ENCODE data around the gene TP53TG5.
A peak's percentile ranks its signal among the peaks of the same experiment; 100 is the strongest.

Gene TP53TG5

GRCh38 chr20:45345104-45345936 lies 32.8 kb downstream of the TP53TG5 start:
- DNase-seq (ENCODE audit: low spot score), result no peak

GRCh38 chr20:45344168-45344860 lies 33.8 kb downstream of the TP53TG5 start:
- DNase-seq (ENCODE audit: low spot score), result peak; percentile 76

GRCh38 chr20:45343532-45344167 lies 34.5 kb downstream of the TP53TG5 start:
- no peak for DNase-seq (ENCODE audit: low spot score)

- DNase-seq (ENCODE audit: low spot score), result no peak
Measured at GRCh38 chr20:45342855-45343531, 35.1 kb downstream of the TP53TG5 start.

- DNase-seq (ENCODE audit: low spot score), result no peak
Measured at GRCh38 chr20:45341939-45342854, 35.9 kb downstream of the TP53TG5 start.

- DNase-seq (ENCODE audit: low spot score), result no peak
Measured at GRCh38 chr20:45341579-45341938, 36.6 kb downstream of the TP53TG5 start.

- DNase-seq (ENCODE audit: low spot score), result no peak
Measured at GRCh38 chr20:45340951-45341350, 37.2 kb downstream of the TP53TG5 start.

- no peak for DNase-seq (ENCODE audit: low spot score)
Measured at GRCh38 chr20:45340236-45340847, 37.8 kb downstream of the TP53TG5 start.

GRCh38 chr20:45339799-45340198 lies 38.3 kb downstream of the TP53TG5 start:
- DNase-seq (ENCODE audit: low spot score), result no peak

- no peak for DNase-seq (ENCODE audit: low spot score)
Measured at GRCh38 chr20:45339084-45339483, 39.0 kb downstream of the TP53TG5 start.

- DNase-seq (ENCODE audit: low spot score), result no peak
Measured at GRCh38 chr20:45338121-45339030, 39.7 kb downstream of the TP53TG5 start.

GRCh38 chr20:45337367-45338120 lies 40.6 kb downstream of the TP53TG5 start:
- DNase-seq (ENCODE audit: low spot score), result no peak

- no peak for DNase-seq (ENCODE audit: low spot score)
Measured at GRCh38 chr20:45336530-45337366, 41.4 kb downstream of the TP53TG5 start.

- no peak for DNase-seq (ENCODE audit: low spot score)
Measured at GRCh38 chr20:45330476-45330875, 47.6 kb downstream of the TP53TG5 start.

- no peak for DNase-seq (ENCODE audit: low spot score)
Measured at GRCh38 chr20:45329497-45330319, 48.4 kb downstream of the TP53TG5 start.

GRCh38 chr20:45328451-45328850 lies 49.7 kb downstream of the TP53TG5 start:
- DNase-seq (ENCODE audit: low spot score), result no peak

- no peak for DNase-seq (ENCODE audit: low spot score)
Measured at GRCh38 chr20:45325371-45325770, 52.8 kb downstream of the TP53TG5 start.
